ENCODE measurements around the gene NRL. TPM values are rescaled to one million over a fixed set of nuclear protein-coding genes. Genes with fewer than 3 reads are reported as not detected.
"Not testable (repeated sequence)": the region's sequence is repeated elsewhere in the genome, so short reads cannot be mapped to it uniquely, and the experiment has no call there.

Gene NRL
- total and polyA plus RNA-seq, 4 donors, result 1.5 to 3.2 (median 2.8) TPM

DNA sequence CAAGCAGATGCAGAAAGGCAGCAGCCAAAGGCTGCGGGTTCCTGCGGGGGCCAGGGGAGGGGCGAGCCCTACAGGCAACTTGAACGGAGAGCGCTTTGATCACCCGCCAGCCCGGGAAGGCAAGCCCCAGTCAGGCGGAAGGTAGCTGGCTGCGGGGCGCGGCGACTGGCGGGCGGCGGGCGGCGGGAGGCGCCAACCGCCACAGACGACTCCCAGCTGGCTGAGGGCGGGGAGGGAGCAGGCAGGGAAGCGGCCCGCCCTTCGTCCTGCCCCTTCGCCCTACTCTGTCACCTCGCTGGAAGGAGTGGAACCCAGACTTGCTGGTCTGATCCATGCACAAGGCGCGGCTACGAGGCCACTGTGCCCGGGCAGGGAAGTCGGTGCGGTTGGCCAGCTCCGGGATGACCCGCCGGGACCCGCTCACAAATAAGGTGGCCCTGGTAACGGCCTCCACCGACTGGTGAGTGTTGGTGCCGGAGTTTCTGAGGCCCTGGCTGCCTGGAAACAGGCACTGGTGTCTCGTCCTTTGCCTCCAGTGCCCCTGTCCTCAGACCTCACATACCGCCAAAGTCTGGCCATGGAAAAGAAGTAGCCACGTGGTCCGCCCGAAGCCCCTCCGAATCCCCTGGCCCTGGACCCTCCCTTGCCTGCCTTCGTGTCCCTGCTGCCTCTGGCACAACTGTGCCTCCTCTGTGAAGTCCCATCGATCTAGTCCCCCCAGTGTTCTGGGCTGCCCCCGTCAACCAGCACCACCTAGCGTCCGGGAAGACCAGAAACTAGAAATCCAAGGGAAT, 78.4 kb downstream of the NRL start:
- peak overlapping the region; percentile 82 to 86 for H3K27ac ChIP-seq (ENCODE audit: low read depth in 1 of 2, low read length in 2 of 2)
- peaks cover 10 to 16% (median 13%) of the 10 kb centered on the region in 4 donors for H3K4me1 ChIP-seq (ENCODE audit: control insufficient read depth in 4 of 4, insufficient read depth in 4 of 4, low read length in 3 of 4)
- H3K36me3 ChIP-seq (ENCODE audit: control insufficient read depth in 4 of 4, insufficient read depth in 3 of 4, low read depth in 1 of 4, low read length in 3 of 4), result no peaks in the 10 kb centered on the region
- TF ChIP-seq RXRA (IDR thresholded peaks at IDR 0.05) (peak; percentile 8 to 51), HNF4G (IDR thresholded peaks at IDR 0.05) (no peak), TAF1 (conservative IDR thresholded peaks at IDR 0.05) (peak; percentile 70), NR2F2 (IDR thresholded peaks at IDR 0.05) (peak; percentile 29), ATF3 (IDR thresholded peaks at IDR 0.05) (no peak), JUND (IDR thresholded peaks at IDR 0.05) (no peak), GABPA (IDR thresholded peaks at IDR 0.05 in 1 of 2, conservative IDR thresholded peaks at IDR 0.05 in 1 of 2) (no peak), FOXA2 (IDR thresholded peaks at IDR 0.05) (no peak), ZBTB33 (IDR thresholded peaks at IDR 0.05) (no peak), HNF4A (conservative IDR thresholded peaks at IDR 0.05) (peak; percentile 1 to 38), YY1 (IDR thresholded peaks at IDR 0.05) (no peak), FOXA1 (IDR thresholded peaks at IDR 0.05) (no peak), EGR1 (IDR thresholded peaks at IDR 0.05; ENCODE audit: low read depth in 2 of 2) (no peak), SP1 (IDR thresholded peaks at IDR 0.05) (peak; percentile 13), RAD21 (IDR thresholded peaks at IDR 0.05) (peak; percentile 82 to 85)
- TF ChIP-seq, protein P1, sequence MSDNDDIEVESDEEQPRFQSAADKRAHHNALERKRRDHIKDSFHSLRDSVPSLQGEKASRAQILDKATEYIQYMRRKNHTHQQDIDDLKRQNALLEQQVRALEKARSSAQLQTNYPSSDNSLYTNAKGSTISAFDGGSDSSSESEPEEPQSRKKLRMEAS (IDR thresholded peaks at IDR 0.05), result no peak
- TF ChIP-seq, protein P2, sequence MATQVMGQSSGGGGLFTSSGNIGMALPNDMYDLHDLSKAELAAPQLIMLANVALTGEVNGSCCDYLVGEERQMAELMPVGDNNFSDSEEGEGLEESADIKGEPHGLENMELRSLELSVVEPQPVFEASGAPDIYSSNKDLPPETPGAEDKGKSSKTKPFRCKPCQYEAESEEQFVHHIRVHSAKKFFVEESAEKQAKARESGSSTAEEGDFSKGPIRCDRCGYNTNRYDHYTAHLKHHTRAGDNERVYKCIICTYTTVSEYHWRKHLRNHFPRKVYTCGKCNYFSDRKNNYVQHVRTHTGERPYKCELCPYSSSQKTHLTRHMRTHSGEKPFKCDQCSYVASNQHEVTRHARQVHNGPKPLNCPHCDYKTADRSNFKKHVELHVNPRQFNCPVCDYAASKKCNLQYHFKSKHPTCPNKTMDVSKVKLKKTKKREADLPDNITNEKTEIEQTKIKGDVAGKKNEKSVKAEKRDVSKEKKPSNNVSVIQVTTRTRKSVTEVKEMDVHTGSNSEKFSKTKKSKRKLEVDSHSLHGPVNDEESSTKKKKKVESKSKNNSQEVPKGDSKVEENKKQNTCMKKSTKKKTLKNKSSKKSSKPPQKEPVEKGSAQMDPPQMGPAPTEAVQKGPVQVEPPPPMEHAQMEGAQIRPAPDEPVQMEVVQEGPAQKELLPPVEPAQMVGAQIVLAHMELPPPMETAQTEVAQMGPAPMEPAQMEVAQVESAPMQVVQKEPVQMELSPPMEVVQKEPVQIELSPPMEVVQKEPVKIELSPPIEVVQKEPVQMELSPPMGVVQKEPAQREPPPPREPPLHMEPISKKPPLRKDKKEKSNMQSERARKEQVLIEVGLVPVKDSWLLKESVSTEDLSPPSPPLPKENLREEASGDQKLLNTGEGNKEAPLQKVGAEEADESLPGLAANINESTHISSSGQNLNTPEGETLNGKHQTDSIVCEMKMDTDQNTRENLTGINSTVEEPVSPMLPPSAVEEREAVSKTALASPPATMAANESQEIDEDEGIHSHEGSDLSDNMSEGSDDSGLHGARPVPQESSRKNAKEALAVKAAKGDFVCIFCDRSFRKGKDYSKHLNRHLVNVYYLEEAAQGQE (IDR thresholded peaks at IDR 0.05), result peak; percentile 58
- TF ChIP-seq, protein P3, sequence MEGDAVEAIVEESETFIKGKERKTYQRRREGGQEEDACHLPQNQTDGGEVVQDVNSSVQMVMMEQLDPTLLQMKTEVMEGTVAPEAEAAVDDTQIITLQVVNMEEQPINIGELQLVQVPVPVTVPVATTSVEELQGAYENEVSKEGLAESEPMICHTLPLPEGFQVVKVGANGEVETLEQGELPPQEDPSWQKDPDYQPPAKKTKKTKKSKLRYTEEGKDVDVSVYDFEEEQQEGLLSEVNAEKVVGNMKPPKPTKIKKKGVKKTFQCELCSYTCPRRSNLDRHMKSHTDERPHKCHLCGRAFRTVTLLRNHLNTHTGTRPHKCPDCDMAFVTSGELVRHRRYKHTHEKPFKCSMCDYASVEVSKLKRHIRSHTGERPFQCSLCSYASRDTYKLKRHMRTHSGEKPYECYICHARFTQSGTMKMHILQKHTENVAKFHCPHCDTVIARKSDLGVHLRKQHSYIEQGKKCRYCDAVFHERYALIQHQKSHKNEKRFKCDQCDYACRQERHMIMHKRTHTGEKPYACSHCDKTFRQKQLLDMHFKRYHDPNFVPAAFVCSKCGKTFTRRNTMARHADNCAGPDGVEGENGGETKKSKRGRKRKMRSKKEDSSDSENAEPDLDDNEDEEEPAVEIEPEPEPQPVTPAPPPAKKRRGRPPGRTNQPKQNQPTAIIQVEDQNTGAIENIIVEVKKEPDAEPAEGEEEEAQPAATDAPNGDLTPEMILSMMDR (IDR thresholded peaks at IDR 0.05; ENCODE audit: low read depth, low read length, missing input control), result peak; percentile 63
- no peaks in the 10 kb centered on the region for H3K27me3 ChIP-seq (ENCODE audit: control insufficient read depth in 4 of 4, insufficient read depth in 4 of 4, low read length in 3 of 4)
- peak overlapping the region; percentile 54 to 82 for H3K9ac ChIP-seq (ENCODE audit: low read depth in 1 of 2, low read length in 2 of 2)
- peak; percentile 83 for DNase-seq (ENCODE audit: low spot score)
- H3K9me3 ChIP-seq (ENCODE audit: control insufficient read depth in 4 of 4, low read length in 3 of 4), result no peaks in the 10 kb centered on the region
- under 1% methylated on average over 50 of the region's 50 CpGs for WGBS
- H3K4me3 ChIP-seq (ENCODE audit: low read depth in 1 of 3, low read length in 3 of 3), result peak overlapping the region; percentile 53 to 84 (median 79)

GRCh38 chr14:24035769-24036168, 79.0 kb downstream of the NRL start:
- Histone ChIP-seq H3K4me3 (ENCODE audit: low read depth in 1 of 3, low read length in 3 of 3) (peak overlapping the region in 2 of 3 donors; percentile 53 to 84), H3K4me1 (ENCODE audit: control insufficient read depth in 4 of 4, insufficient read depth in 4 of 4, low read length in 3 of 4) (peaks cover 10 to 16% (median 13%) of the 10 kb centered on the region in 4 donors), H3K27ac (ENCODE audit: low read depth in 1 of 2, low read length in 2 of 2) (peak overlapping the region; percentile 82 to 86)
- not testable (repeated sequence) for H3K36me3 ChIP-seq (ENCODE audit: control insufficient read depth in 4 of 4, insufficient read depth in 3 of 4, low read depth in 1 of 4, low read length in 3 of 4); H3K9ac ChIP-seq (ENCODE audit: low read depth in 1 of 2, low read length in 2 of 2); H3K27me3 ChIP-seq (ENCODE audit: control insufficient read depth in 4 of 4, insufficient read depth in 4 of 4, low read length in 3 of 4); H3K9me3 ChIP-seq (ENCODE audit: control insufficient read depth in 4 of 4, low read length in 3 of 4); DNase-seq (ENCODE audit: low spot score)
- 50% methylated on average over 3 of the region's 4 CpGs for WGBS
